ENCODE measurements around the gene FBXW11. TPM values are rescaled to one million over a fixed set of nuclear protein-coding genes. Genes with fewer than 3 reads are reported as not detected.

The FBXW11 gene
- total and polyA plus RNA-seq, 2 donors from 2014 or later = 16.0 to 44.4 TPM

DNA sequence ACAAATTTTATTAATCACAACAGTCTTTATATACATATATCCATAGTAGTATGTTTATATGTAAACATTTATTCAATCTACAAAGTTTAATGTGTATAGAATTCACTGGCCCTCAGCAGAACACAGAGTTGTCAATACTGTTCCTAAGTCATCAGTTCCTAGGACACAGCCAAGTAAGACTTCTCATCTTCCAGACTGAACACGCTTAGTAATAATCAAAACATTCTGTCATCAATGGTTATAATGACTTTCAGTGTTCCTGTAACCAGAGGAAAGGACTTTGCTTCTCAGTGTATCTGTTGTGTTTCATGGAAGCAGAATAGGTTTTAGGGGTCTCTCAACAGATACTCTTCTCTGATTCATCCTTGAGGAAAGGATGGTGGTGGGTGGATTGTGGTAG lies 138.7 kb downstream of the FBXW11 start:
- FAIRE-seq (no peak), DNase-seq (no peak)
- Histone ChIP-seq H3K9me3 (ENCODE audit: control insufficient read depth in 2 of 3, insufficient read depth in 1 of 3, low read length in 3 of 3) (no peaks in the 10 kb centered on the region), H3K27me3 (ENCODE audit: control insufficient read depth, insufficient read depth, low read length) (no peaks in the 10 kb centered on the region), H3K27ac (ENCODE audit: low read depth in 2 of 2, low read length in 2 of 2) (no peak overlapping the region), H3K4me3 (ENCODE audit: low read length in 3 of 3) (no peak overlapping the region), H3K36me3 (ENCODE audit: control insufficient read depth in 2 of 3, insufficient read depth in 3 of 3, low read length in 3 of 3) (peaks cover 4 to 30% (median 23%) of the 10 kb centered on the region in 3 donors), H3K4me1 (ENCODE audit: control insufficient read depth in 2 of 3, insufficient read depth in 2 of 3, low read depth in 1 of 3, low read length in 3 of 3) (no peaks in the 10 kb centered on the region), H3K9ac (ENCODE audit: low read length in 3 of 3) (no peak overlapping the region)
- TF ChIP-seq, protein P1, sequence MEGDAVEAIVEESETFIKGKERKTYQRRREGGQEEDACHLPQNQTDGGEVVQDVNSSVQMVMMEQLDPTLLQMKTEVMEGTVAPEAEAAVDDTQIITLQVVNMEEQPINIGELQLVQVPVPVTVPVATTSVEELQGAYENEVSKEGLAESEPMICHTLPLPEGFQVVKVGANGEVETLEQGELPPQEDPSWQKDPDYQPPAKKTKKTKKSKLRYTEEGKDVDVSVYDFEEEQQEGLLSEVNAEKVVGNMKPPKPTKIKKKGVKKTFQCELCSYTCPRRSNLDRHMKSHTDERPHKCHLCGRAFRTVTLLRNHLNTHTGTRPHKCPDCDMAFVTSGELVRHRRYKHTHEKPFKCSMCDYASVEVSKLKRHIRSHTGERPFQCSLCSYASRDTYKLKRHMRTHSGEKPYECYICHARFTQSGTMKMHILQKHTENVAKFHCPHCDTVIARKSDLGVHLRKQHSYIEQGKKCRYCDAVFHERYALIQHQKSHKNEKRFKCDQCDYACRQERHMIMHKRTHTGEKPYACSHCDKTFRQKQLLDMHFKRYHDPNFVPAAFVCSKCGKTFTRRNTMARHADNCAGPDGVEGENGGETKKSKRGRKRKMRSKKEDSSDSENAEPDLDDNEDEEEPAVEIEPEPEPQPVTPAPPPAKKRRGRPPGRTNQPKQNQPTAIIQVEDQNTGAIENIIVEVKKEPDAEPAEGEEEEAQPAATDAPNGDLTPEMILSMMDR (IDR thresholded peaks at IDR 0.05; ENCODE audit: borderline replicate concordance, extremely low read depth, insufficient read depth) = no peak
- intact Hi-C loops (cut with DNase I) = no loop called here

DNA sequence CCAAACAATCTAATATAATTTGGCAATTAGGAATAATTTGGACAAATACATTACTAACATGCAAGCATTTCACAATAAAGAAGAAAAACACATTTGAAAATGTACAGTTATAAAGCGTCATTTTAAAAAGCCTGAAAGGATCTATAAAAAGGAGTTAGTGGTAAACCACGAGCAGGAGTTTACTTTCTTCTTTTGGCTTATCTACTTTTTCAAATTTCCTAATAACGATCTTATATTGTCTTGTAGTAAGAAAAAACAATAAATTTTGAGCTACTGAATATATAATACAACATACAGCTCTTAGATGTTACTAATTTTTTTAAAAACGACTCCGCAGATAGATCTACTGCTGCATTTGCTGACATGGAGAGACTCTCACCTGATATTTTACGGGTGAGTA lies 141.0 kb downstream of the FBXW11 start:
- DNase-seq (no peak), FAIRE-seq (no peak)
- no peak overlapping the region for H3K4me3 ChIP-seq (ENCODE audit: low read length in 3 of 3)
- H3K27me3 ChIP-seq (ENCODE audit: control insufficient read depth, insufficient read depth, low read length) = no peaks in the 10 kb centered on the region
- TF ChIP-seq, protein P1 (IDR thresholded peaks at IDR 0.05; ENCODE audit: borderline replicate concordance, extremely low read depth, insufficient read depth) = no peak
- peaks cover 4 to 30% (median 21%) of the 10 kb centered on the region in 3 donors for H3K36me3 ChIP-seq (ENCODE audit: control insufficient read depth in 2 of 3, insufficient read depth in 3 of 3, low read length in 3 of 3)
- no peak overlapping the region for H3K27ac ChIP-seq (ENCODE audit: low read depth in 2 of 2, low read length in 2 of 2)
- no peaks in the 10 kb centered on the region for H3K9me3 ChIP-seq (ENCODE audit: control insufficient read depth in 2 of 3, insufficient read depth in 1 of 3, low read length in 3 of 3)
- intact Hi-C loops (cut with DNase I) = no loop called here
- no peaks in the 10 kb centered on the region for H3K4me1 ChIP-seq (ENCODE audit: control insufficient read depth in 2 of 3, insufficient read depth in 2 of 3, low read depth in 1 of 3, low read length in 3 of 3)
- no peak overlapping the region for H3K9ac ChIP-seq (ENCODE audit: low read length in 3 of 3)

DNA sequence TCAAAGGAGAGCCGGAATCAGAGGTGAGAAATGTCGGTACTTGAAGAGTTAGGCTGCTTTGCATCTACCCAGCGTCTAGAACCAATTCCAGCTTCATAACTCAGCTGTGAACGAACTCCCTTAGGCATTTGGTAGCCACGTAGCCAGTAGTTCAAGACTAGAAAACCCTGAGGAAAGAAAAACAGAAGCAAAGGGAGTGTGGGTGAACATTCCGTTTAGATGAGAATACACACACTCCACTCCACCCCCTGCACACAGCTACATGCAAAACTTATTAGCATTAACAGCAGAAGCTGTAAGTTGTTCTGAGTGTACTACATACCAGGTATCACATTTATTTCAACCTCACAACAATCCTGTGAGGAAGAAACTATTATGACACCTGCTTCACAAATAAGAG lies 142.5 kb downstream of the FBXW11 start:
- peaks cover 2 to 25% (median 16%) of the 10 kb centered on the region in 3 donors for H3K36me3 ChIP-seq (ENCODE audit: control insufficient read depth in 2 of 3, insufficient read depth in 3 of 3, low read length in 3 of 3)
- no peak overlapping the region for H3K27ac ChIP-seq (ENCODE audit: low read depth in 2 of 2, low read length in 2 of 2)
- no peaks in the 10 kb centered on the region for H3K27me3 ChIP-seq (ENCODE audit: control insufficient read depth, insufficient read depth, low read length)
- no peak overlapping the region for H3K9ac ChIP-seq (ENCODE audit: low read length in 3 of 3)
- intact Hi-C loops (cut with DNase I) = no loop called here
- DNase-seq = no peak
- H3K4me1 ChIP-seq (ENCODE audit: control insufficient read depth in 2 of 3, insufficient read depth in 2 of 3, low read depth in 1 of 3, low read length in 3 of 3) = no peaks in the 10 kb centered on the region
- TF ChIP-seq, protein P1 (IDR thresholded peaks at IDR 0.05; ENCODE audit: borderline replicate concordance, extremely low read depth, insufficient read depth) = no peak
- FAIRE-seq = no peak
- no peak overlapping the region for H3K4me3 ChIP-seq (ENCODE audit: low read length in 3 of 3)
- no peaks in the 10 kb centered on the region for H3K9me3 ChIP-seq (ENCODE audit: control insufficient read depth in 2 of 3, insufficient read depth in 1 of 3, low read length in 3 of 3)

DNA sequence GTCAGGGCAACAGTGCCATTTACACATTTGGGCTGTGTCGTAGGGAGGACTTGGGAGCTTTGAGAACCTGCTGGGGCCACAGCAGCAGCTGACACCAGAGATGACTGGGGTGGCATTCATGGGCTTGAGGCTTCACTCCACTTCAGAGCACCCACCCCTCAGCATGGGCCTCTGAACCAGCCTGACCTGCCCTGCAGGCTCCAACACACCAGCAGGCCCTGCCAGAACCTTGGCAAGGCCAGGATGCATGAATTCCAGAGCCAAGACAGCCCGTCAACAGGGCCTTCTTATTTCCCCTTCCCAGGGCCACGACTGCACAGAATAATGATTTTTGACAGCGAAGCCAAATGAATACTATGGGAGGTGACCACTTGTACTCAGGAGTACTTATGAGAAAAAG lies 143.8 kb downstream of the FBXW11 start:
- no peaks in the 10 kb centered on the region for H3K4me1 ChIP-seq (ENCODE audit: control insufficient read depth in 2 of 3, insufficient read depth in 2 of 3, low read depth in 1 of 3, low read length in 3 of 3)
- no peaks in the 10 kb centered on the region for H3K9me3 ChIP-seq (ENCODE audit: control insufficient read depth in 2 of 3, insufficient read depth in 1 of 3, low read length in 3 of 3)
- H3K27me3 ChIP-seq (ENCODE audit: control insufficient read depth, insufficient read depth, low read length) = no peaks in the 10 kb centered on the region
- DNase-seq (no peak), FAIRE-seq (no peak)
- peaks cover 2 to 13% (median 6%) of the 10 kb centered on the region in 3 donors for H3K36me3 ChIP-seq (ENCODE audit: control insufficient read depth in 2 of 3, insufficient read depth in 3 of 3, low read length in 3 of 3)
- H3K27ac ChIP-seq (ENCODE audit: low read depth in 2 of 2, low read length in 2 of 2) = no peak overlapping the region
- no peak overlapping the region for H3K9ac ChIP-seq (ENCODE audit: low read length in 3 of 3)
- intact Hi-C loops (cut with DNase I) = no loop called here
- TF ChIP-seq, protein P1 (IDR thresholded peaks at IDR 0.05; ENCODE audit: borderline replicate concordance, extremely low read depth, insufficient read depth) = no peak
- H3K4me3 ChIP-seq (ENCODE audit: low read length in 3 of 3) = no peak overlapping the region
